ENCODE data around the gene RALB. TPM values are rescaled to one million over a fixed set of nuclear protein-coding genes. Genes with fewer than 3 reads are reported as not detected.
A peak's percentile ranks its signal among the peaks of the same experiment; 100 is the strongest.

RALB gene
- total RNA-seq, 1 donor from 2014 or later, result 52.7 TPM

DNA sequence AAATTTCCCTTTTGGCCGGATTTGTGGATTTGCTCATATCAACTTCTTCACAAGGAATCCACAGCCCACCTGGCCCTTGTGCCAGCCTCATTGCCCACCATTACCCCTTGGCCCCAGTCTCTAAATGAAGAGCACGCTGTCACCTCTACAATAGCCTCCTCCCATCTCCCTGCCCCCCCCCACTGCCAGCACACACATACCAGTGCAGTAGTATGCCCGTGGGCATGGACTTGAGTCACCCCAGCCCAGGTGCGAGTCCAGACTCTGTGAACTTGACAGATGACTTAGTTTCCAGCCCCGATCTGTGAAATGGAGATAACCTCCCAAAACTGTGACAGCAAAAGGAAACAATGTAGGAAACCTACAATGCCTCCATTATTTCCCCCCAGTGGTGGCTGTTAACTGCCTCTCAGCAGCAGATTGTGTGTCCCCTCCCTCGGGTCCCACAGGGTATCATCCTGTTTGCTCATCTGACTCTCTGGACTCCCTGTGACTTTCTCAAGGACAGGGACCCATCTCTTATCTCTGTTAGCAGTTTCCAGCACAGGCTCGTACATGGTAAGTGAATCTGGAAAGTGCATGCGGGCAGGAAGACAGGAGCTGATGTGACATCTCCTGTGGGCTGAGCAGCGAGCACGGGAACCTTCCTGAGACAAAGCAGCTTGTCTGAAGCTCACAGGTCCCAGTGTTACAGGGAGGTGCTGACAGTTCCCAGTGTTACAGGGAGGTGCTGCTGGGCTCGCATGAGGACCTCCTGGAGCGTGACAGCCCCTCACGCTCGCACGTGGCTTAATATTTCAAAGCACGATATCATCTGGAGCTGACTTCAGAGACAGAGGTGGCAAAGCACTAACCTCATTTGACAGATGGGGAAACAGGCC is 25.3 kb upstream of the RALB start:
- no peak for TF ChIP-seq CTCF (IDR thresholded peaks at IDR 0.05; ENCODE audit: insufficient read depth, low read length, severe bottlenecking)
- DNase-seq (ENCODE audit: low read depth) (peak; percentile 63), FAIRE-seq (no peak)
- Histone ChIP-seq H3K27me3 (ENCODE audit: control insufficient read depth, insufficient read depth, low read length) (no peaks in the 10 kb centered on the region), H3K36me3 (ENCODE audit: control insufficient read depth, insufficient read depth, low read length) (peaks cover 2% of the 10 kb centered on the region), H3K4me3 (ENCODE audit: low read depth, low read length) (no peak overlapping the region)

DNA sequence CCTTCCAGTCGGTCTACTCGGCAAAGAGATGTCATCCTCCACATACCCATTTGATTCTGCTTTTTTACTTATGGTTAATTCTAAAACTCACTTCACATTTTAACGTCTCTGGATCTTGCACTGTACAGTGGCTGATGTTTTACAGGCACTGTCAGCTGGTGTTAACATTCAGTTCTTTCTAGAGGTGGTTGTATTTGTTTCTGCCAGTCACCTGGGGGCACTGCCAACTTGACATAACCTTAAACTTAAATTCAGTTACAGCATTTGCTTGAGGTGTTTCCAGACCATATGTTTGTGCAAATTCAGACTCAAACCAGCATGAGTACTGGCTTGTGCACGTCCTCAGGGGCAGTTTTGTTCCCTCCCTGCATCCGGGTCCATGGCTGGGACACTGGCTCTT is 24.1 kb upstream of the RALB start:
- no peak for DNase-seq (ENCODE audit: low read depth)
- TF ChIP-seq CTCF (IDR thresholded peaks at IDR 0.05; ENCODE audit: insufficient read depth, low read length, severe bottlenecking), result no peak
- FAIRE-seq, result no peak
- Histone ChIP-seq H3K4me3 (ENCODE audit: low read depth, low read length) (no peak overlapping the region), H3K27me3 (ENCODE audit: control insufficient read depth, insufficient read depth, low read length) (no peaks in the 10 kb centered on the region), H3K36me3 (ENCODE audit: control insufficient read depth, insufficient read depth, low read length) (no peaks in the 10 kb centered on the region)

GRCh38 chr2:120229341-120229740 is 23.3 kb upstream of the RALB start:
- Histone ChIP-seq H3K36me3 (ENCODE audit: control insufficient read depth, insufficient read depth, low read length) (no peaks in the 10 kb centered on the region), H3K27me3 (ENCODE audit: control insufficient read depth, insufficient read depth, low read length) (no peaks in the 10 kb centered on the region), H3K4me3 (ENCODE audit: low read depth, low read length) (no peak overlapping the region)
- FAIRE-seq, result no peak
- no peak for DNase-seq (ENCODE audit: low read depth)
- TF ChIP-seq CTCF (IDR thresholded peaks at IDR 0.05; ENCODE audit: insufficient read depth, low read length, severe bottlenecking), result no peak

DNA sequence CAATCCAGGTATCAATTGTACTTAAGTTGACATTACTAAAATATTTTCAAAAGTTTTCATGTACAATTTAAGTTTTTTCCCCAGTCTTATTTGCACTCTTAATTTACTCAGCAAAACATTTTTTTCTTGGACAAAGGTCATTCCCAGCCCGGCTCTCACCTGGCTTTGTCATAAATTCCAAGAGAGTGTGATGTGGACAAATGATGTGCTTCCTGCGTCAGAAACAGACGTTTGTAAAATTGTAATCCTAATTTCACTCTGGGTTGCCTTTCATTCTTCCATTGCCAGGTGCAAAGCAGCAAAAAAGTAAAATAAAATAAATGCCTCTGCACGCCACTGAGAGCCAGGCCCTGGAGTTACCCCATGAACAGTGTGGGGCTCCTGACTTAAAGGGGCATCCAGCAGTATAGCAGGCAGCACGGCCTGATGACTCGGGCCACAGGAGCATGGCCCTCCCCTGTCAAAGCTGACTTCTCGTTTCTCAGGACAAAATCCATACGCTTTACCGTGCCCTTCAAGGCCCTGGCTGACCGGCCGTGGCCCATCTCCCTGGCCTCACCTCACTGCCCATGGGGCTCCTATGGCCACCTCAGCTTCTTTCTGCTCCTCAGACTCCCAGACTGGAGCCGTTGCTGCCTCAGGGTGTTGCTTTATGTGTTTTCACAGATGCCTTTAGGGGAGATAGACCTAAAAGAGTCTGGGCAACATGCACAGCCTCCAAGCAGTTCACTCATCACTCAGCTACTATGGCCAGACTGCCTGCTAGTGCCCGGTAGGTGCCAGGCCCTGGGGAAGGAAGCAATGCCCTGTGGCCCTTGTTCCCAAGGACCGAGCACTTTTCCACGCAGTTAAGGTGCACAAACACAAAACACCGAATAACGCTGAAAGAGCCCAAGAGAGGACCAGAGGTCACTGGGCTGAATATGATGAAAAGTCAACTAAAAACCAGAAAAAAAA is 21.9 kb upstream of the RALB start:
- DNase-seq (ENCODE audit: low read depth) (no peak), FAIRE-seq (no peak)

DNA sequence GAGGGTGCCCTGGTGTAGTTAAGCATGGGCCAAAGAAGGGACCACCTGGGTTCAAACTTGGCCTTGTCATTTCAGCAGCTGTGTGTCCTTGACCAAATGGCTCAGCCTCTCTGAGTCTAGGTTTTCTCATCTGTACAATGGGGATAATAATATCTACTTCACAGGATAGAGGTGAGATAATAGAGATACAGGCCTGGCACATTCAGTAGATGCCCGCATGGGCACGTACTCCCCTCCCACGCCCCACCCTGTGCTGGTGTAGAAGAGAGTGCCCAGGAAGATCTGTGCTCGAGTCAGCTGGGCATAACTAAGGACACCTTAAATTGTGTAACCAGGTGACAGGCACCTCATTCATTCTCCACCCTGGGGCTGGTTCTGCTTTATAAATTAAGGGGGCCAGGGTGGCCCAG is 21.1 kb upstream of the RALB start:
- TF ChIP-seq CTCF (IDR thresholded peaks at IDR 0.05; ENCODE audit: insufficient read depth, low read length, severe bottlenecking), result no peak
- Histone ChIP-seq H3K4me3 (ENCODE audit: low read depth, low read length) (no peak overlapping the region), H3K36me3 (ENCODE audit: control insufficient read depth, insufficient read depth, low read length) (no peaks in the 10 kb centered on the region), H3K27me3 (ENCODE audit: control insufficient read depth, insufficient read depth, low read length) (no peaks in the 10 kb centered on the region)
- FAIRE-seq, result no peak
- no peak for DNase-seq (ENCODE audit: low read depth)

More for the DNA sequence above, 21.9 kb upstream of the RALB start:
- Histone ChIP-seq H3K4me3 (ENCODE audit: low read depth, low read length) (no peak overlapping the region), H3K36me3 (ENCODE audit: control insufficient read depth, insufficient read depth, low read length) (no peaks in the 10 kb centered on the region), H3K27me3 (ENCODE audit: control insufficient read depth, insufficient read depth, low read length) (no peaks in the 10 kb centered on the region)
- no peak for TF ChIP-seq CTCF (IDR thresholded peaks at IDR 0.05; ENCODE audit: insufficient read depth, low read length, severe bottlenecking)
